Panc1 (cell line): ENCODE data around the gene HMMR. TPM values are rescaled to one million over a fixed set of nuclear protein-coding genes. Genes with fewer than 3 reads are reported as not detected.

Experiments
- ATAC-seq: fragments of 200-7000 bp; cut with Tn5 transposase; 2 replicates; pipeline ENCODE4 v1.9.1; 2020; ENCODE audit warnings: mild to moderate bottlenecking, moderate library complexity
- BruUV-seq: library from RNA; stranded (reverse); fragments of 400-500 nt; replicated peaks from 2 replicates; lab custom pipeline; 2021; lab: Mats Ljungman, UMichigan
- CTCF ChIA-PET: fragments of 300-600 bp; sonication (Branson Sonifier 250); formaldehyde crosslinking; loops from one replicate; lab custom pipeline; 2022; ENCODE audit warnings: antibody characterized with exemption; lab: Charles Lee
- POLR2A ChIA-PET: fragments of 300-600 bp; sonication (Branson Sonifier 250); formaldehyde crosslinking; loops from one replicate; lab custom pipeline; 2022; ENCODE audit warnings: antibody characterized with exemption; lab: Charles Lee
- DNase-seq: peaks from one replicate; pipeline ENCODE4 v3.0.0-alpha.2; 2010; ENCODE audit warnings: low read depth, low spot score
- H3K27ac ChIP-seq: 2 replicates; pipeline ENCODE4 v1.5.1; 2011; ENCODE audit warnings: mild to moderate bottlenecking, low read length, inconsistent platforms
- H3K27me3 ChIP-seq: fragments of 200-500 bp; sonication (Bioruptor generic); 2 replicates; pipeline ENCODE4 v1.6.0; 2014; ENCODE audit warnings: low read length, inconsistent platforms; ENCODE audit not compliant: control insufficient read depth, insufficient read depth
- H3K36me3 ChIP-seq: fragments of 200-500 bp; sonication (Bioruptor generic); 2 replicates; pipeline ENCODE4 v1.5.1; 2014; ENCODE audit warnings: inconsistent platforms, mild to moderate bottlenecking, low read length, moderate library complexity; ENCODE audit not compliant: control insufficient read depth, insufficient read depth
- H3K4me1 ChIP-seq: 2 replicates; pipeline ENCODE4 v1.5.1; 2011; ENCODE audit warnings: inconsistent platforms, mild to moderate bottlenecking, low read length, moderate library complexity; ENCODE audit not compliant: control insufficient read depth, insufficient read depth
- H3K4me3 ChIP-seq, 2 experiments: 2 replicates each; pipeline ENCODE4 v1.5.1; 2011 to 2012; ENCODE audit warnings: low read depth in 2 of 2, low read length in 2 of 2, mild to moderate bottlenecking in 2 of 2, inconsistent platforms in 1 of 2, moderate library complexity in 1 of 2
- H3K9me3 ChIP-seq: fragments of 200-500 bp; sonication (Bioruptor generic); 2 replicates; pipeline ENCODE4 v1.5.1; 2014; ENCODE audit warnings: low read depth, mild to moderate bottlenecking, inconsistent platforms, low read length, moderate library complexity; ENCODE audit not compliant: control insufficient read depth, insufficient read depth
- POLR2AphosphoS5 ChIP-seq: IDR thresholded peaks from 2 replicates; pipeline ENCODE4 v1.6.1; 2012; ENCODE audit warnings: mild to moderate bottlenecking, low read depth, low read length, moderate library complexity
- REST ChIP-seq, 2 experiments: IDR thresholded peaks; 2 replicates each; pipeline ENCODE4 v1.6.1; 2011 to 2012; ENCODE audit warnings: low read depth in 2 of 2, control low read depth in 1 of 2, low read length in 1 of 2, mild to moderate bottlenecking in 1 of 2, moderate library complexity in 1 of 2; ENCODE audit not compliant: insufficient read depth in 1 of 2
- SIN3A ChIP-seq: IDR thresholded peaks from 2 replicates; pipeline ENCODE4 v1.6.1; 2012; ENCODE audit warnings: low read depth, mild to moderate bottlenecking, low read length, moderate library complexity, borderline replicate concordance; ENCODE audit not compliant: insufficient read depth
- TCF7L2 ChIP-seq: IDR thresholded peaks from 2 replicates; pipeline ENCODE4 v1.6.1; 2011; ENCODE audit warnings: mild to moderate bottlenecking, low read depth, low read length, inconsistent platforms
- in situ Hi-C: cut with HindIII; loops from 2 replicates; pipeline ENCODE4 v1.10.0; 2016; ENCODE audit warnings: low sequenced_read_pairs, low pct_unique_long_range_greater_than_20kb
- intact Hi-C: fragments of 100-400 bp; cut with micrococcal nuclease; formaldehyde crosslinking; loops from one replicate; pipeline ENCODE4 v1.10.0; 2022; ENCODE audit not compliant: unreplicated experiment
- total RNA-seq: library from RNA; stranded (reverse); gene quantifications from one replicate; pipeline ENCODE4 v1.2.1, GENCODE V29; 2021; ENCODE audit not compliant: unreplicated experiment
- TF ChIP-seq, protein P1 (sequence below): fragments of 450-650 bp; IDR thresholded peaks from 2 replicates; pipeline ENCODE4 v1.5.1; 2017; ENCODE audit warnings: mild to moderate bottlenecking

HMMR gene
- total RNA-seq, 1 experiment from 2014 or later, result 42.5 TPM

DNA sequence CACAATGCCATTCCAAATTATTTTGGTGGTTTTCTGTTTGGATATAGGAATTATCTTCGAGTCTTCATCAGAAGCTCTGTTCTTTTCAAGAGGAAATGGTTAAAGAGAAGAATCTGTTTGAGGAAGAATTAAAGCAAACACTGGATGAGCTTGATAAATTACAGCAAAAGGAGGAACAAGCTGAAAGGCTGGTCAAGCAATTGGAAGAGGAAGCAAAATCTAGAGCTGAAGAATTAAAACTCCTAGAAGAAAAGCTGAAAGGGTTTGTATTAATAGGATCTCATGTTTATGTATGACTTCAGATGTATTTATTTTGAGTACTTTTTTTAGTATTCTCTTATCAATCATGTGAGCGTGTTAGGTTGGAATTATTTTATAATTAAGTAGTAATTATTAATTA, 15.0 kb downstream of the HMMR start:
- Histone ChIP-seq H3K27me3 (no peaks in the 10 kb centered on the region), H3K4me1 (no peaks in the 10 kb centered on the region; the same call in 1 of the 2 replicates), H3K36me3 (peaks cover 54% of the 10 kb centered on the region), H3K4me3 (no peak overlapping the region), H3K27ac (no peak overlapping the region), H3K9me3 (no peaks in the 10 kb centered on the region)
- POLR2A ChIA-PET, result no interaction called here
- BruUV-seq, result no TSS peak
- in situ Hi-C loops, result no loop called here
- no peak for DNase-seq
- CTCF ChIA-PET, result no interaction called here
- TF ChIP-seq, protein P1, sequence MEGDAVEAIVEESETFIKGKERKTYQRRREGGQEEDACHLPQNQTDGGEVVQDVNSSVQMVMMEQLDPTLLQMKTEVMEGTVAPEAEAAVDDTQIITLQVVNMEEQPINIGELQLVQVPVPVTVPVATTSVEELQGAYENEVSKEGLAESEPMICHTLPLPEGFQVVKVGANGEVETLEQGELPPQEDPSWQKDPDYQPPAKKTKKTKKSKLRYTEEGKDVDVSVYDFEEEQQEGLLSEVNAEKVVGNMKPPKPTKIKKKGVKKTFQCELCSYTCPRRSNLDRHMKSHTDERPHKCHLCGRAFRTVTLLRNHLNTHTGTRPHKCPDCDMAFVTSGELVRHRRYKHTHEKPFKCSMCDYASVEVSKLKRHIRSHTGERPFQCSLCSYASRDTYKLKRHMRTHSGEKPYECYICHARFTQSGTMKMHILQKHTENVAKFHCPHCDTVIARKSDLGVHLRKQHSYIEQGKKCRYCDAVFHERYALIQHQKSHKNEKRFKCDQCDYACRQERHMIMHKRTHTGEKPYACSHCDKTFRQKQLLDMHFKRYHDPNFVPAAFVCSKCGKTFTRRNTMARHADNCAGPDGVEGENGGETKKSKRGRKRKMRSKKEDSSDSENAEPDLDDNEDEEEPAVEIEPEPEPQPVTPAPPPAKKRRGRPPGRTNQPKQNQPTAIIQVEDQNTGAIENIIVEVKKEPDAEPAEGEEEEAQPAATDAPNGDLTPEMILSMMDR, result no peak
- TF ChIP-seq SIN3A, result no peak
- TF ChIP-seq REST (IDR thresholded peaks at IDR 0.05; ENCODE audit: insufficient read depth in 1 of 2, low read depth in 2 of 2, low read length in 1 of 2), result no peak
- no peak for TF ChIP-seq POLR2AphosphoS5
- TF ChIP-seq TCF7L2, result no peak
- intact Hi-C loops, result no loop called here
- no peak for ATAC-seq

DNA sequence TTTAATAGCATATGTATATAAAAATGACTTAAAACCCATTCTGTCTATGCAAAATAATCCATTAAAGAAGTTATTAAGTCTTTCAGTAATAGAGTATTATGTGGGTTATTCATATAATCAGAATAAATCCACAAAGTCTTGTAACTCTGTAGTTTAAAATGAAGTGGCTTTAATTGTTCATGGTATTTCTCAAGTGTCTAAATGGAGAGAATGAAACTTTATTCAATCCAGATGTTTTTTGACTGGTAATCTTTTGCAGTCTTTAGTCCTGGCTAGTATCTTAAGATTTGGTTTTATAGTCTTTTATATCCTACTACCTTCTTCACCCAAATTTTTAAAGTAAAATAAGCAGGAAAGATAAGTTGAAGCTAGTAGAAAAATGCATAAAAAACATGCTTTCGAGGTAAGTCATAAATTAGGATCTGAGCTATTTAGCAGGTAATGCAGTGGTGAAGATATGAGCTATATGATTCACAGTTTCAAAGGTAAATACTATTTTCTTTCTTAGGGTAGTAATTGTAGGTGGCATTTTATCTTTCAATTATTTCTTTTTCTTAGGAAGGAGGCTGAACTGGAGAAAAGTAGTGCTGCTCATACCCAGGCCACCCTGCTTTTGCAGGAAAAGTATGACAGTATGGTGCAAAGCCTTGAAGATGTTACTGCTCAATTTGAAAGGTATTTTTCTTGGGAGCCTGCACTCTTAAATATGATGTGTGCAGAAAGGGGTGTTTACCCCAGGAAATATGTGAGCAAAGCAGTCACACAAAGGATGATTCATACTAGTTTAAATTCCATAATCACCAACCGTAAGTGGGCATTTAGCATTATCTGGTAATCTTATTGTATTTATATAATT, 17.9 kb downstream of the HMMR start:
- POLR2A ChIA-PET, result no interaction called here
- H3K4me1 ChIP-seq, result no peaks in the 10 kb centered on the region; the same call in 1 of the 2 replicates
- CTCF ChIA-PET, result no interaction called here
- intact Hi-C loops (no loop called here), in situ Hi-C loops (no loop called here)
- no peak for ATAC-seq
- peaks cover 55% of the 10 kb centered on the region for H3K36me3 ChIP-seq
- H3K9me3 ChIP-seq, result no peaks in the 10 kb centered on the region
- H3K4me3 ChIP-seq, result no peak overlapping the region
- no peak for DNase-seq
- no peaks in the 10 kb centered on the region for H3K27me3 ChIP-seq
- no TSS peak for BruUV-seq
- no peak for TF ChIP-seq SIN3A
- no peak for TF ChIP-seq TCF7L2
- no peak for TF ChIP-seq REST (IDR thresholded peaks at IDR 0.05; ENCODE audit: insufficient read depth in 1 of 2, low read depth in 2 of 2, low read length in 1 of 2)
- TF ChIP-seq POLR2AphosphoS5, result no peak
- TF ChIP-seq, protein P1, result no peak
- H3K27ac ChIP-seq, result no peak overlapping the region
